ENCODE measurements around the gene ACBD4. TPM values are rescaled to one million over a fixed set of nuclear protein-coding genes. Genes with fewer than 3 reads are reported as not detected.

Gene ACBD4
- total RNA-seq, 2 donors from 2014 or later: 13.0 to 16.6 TPM

GRCh38 chr17:45104907-45105624, 30.4 kb upstream of the ACBD4 start:
- Histone ChIP-seq H3K27ac (no peak overlapping the region), H3K4me3 (no peak overlapping the region), H3K9me3 (no peaks in the 10 kb centered on the region), H3K36me3 (peaks cover 26% of the 10 kb centered on the region), H3K9ac (ENCODE audit: low read depth in 2 of 2, low read length in 2 of 2) (no peak overlapping the region), H3K27me3 (no peaks in the 10 kb centered on the region), H3K4me1 (no peaks in the 10 kb centered on the region)
- no peak for TF ChIP-seq CTCF (IDR thresholded peaks at IDR 0.05)
- no peak for DNase-seq
- intact Hi-C loops (cut with DNase I): no loop called here

GRCh38 chr17:45106096-45106495, 29.4 kb upstream of the ACBD4 start:
- intact Hi-C loops (cut with DNase I): no loop called here
- H3K27me3 ChIP-seq: no peaks in the 10 kb centered on the region
- no peak for DNase-seq
- H3K4me1 ChIP-seq: no peaks in the 10 kb centered on the region
- H3K9me3 ChIP-seq: no peaks in the 10 kb centered on the region
- peaks cover 26% of the 10 kb centered on the region for H3K36me3 ChIP-seq
- no peak overlapping the region for H3K4me3 ChIP-seq
- no peak overlapping the region for H3K9ac ChIP-seq (ENCODE audit: low read depth in 2 of 2, low read length in 2 of 2)
- no peak overlapping the region for H3K27ac ChIP-seq
- TF ChIP-seq CTCF (IDR thresholded peaks at IDR 0.05): no peak

GRCh38 chr17:45106582-45106981, 28.9 kb upstream of the ACBD4 start:
- intact Hi-C loops (cut with DNase I): no loop called here
- Histone ChIP-seq H3K9ac (ENCODE audit: low read depth in 2 of 2, low read length in 2 of 2) (no peak overlapping the region), H3K9me3 (no peaks in the 10 kb centered on the region), H3K4me1 (no peaks in the 10 kb centered on the region), H3K36me3 (peaks cover 26% of the 10 kb centered on the region), H3K27ac (no peak overlapping the region), H3K4me3 (no peak overlapping the region), H3K27me3 (no peaks in the 10 kb centered on the region)
- TF ChIP-seq CTCF (IDR thresholded peaks at IDR 0.05): no peak
- DNase-seq: no peak

GRCh38 chr17:45107293-45108010, 28.0 kb upstream of the ACBD4 start:
- H3K9me3 ChIP-seq: no peaks in the 10 kb centered on the region
- H3K27ac ChIP-seq: no peak overlapping the region
- no peak overlapping the region for H3K4me3 ChIP-seq
- H3K4me1 ChIP-seq: no peaks in the 10 kb centered on the region
- H3K36me3 ChIP-seq: peaks cover 26% of the 10 kb centered on the region
- TF ChIP-seq CTCF (IDR thresholded peaks at IDR 0.05): no peak
- intact Hi-C loops (cut with DNase I): no loop called here
- H3K27me3 ChIP-seq: no peaks in the 10 kb centered on the region
- H3K9ac ChIP-seq (ENCODE audit: low read depth in 2 of 2, low read length in 2 of 2): peak overlapping the region in 1 of 2 donors; percentile 12
- DNase-seq: no peak

GRCh38 chr17:45108051-45108450, 27.4 kb upstream of the ACBD4 start:
- intact Hi-C loops (cut with DNase I): no loop called here
- H3K27ac ChIP-seq: no peak overlapping the region

More at GRCh38 chr17:45108051-45108450, 27.4 kb upstream of the ACBD4 start:
- H3K27me3 ChIP-seq: no peaks in the 10 kb centered on the region
- no peaks in the 10 kb centered on the region for H3K4me1 ChIP-seq
- H3K36me3 ChIP-seq: peaks cover 20% of the 10 kb centered on the region
- H3K9ac ChIP-seq (ENCODE audit: low read depth in 2 of 2, low read length in 2 of 2): peak overlapping the region in 1 of 2 donors; percentile 12
- no peak for DNase-seq
- TF ChIP-seq CTCF (IDR thresholded peaks at IDR 0.05): no peak
- H3K9me3 ChIP-seq: no peaks in the 10 kb centered on the region
- no peak overlapping the region for H3K4me3 ChIP-seq
